C1 segment of cervical spinal cord (tissue), 14 donors: Measurements from ENCODE around the gene JAKMIP3.

Experiments used
- DNase-seq, 14 donors: peaks; one replicate each; lab custom pipeline; 2025; lab: John Stamatoyannopoulos, UW

The JAKMIP3 gene

GRCh38 chr10:132043861-132044695 is 21.7 kb upstream of the JAKMIP3 start:
- DNase-seq: no peak

DNA sequence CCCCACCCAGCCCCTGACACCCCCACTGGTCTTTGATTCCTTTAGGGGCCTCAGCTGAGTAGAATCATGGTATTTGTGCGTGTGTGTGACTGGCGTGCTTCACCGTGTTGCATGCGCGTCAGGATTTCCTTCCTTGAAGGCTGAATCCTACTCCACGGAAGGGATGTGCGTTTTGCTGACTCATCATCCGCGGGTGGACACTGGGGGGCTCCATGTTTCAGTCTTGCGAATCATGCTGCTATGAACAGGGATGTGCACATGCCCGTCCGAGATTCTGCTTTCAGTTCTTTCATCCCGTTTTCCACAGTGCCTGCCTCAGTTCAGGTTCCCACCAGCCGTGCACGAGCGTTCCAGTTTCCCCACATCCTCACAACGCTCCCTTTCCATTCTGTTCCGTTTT is 20.9 kb upstream of the JAKMIP3 start:
- peak in 1 of 14 donors; percentile 27 for DNase-seq

DNA sequence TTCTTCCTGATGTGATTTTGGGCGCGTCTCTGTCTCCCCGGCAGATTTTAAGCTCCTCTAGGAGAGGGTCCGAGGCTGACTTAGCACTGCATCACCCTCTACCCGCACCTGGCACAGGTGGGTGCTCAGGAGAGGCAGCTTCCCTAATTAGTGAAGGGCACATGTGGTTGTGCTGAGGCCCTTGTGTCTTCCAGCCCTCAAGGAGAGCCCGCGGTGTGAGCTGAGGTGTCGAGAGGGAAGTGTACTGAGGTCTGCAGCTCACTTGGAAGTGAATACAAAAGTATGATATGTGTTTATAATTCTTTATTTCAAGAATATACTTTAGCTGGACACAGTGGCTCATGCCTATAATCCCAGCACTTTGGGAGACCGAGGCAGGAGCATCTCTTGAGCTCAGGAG is 20.4 kb upstream of the JAKMIP3 start:
- DNase-seq: no peak

DNA sequence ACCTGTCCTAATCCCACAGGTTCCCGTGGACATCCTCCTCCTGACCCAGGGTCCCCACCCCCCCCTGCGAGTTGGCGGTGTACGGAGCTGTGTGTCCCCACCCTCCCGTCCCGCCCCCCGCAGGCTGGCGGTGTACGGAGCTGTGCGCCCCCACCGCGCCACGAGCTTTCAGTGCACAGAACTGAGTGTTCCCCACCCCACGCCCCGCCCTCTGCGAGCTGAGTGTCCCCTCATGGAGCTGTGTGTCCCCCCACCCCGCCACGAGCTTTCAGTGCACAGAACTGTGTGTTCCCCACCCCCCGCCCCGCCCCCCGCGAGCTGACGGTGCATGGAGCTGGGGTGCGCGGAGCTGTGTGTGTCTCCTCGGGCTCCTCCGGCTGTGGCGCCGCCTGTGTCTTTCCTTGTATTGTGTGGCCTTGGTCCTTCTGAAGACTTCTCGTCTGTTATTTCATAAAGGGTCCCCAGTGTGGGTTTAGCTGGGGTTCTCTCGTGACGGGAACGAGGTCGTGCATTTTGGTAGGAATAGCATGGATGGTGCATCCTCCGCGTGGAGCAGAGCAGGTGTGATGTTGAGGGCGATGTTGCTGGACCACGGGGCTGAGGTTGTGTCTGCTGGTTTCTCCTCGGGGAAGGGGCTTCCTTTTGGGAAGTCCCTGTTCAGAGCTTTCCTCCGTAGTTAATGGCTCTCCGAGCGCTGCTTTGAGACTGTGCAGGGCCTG is 18.0 kb upstream of the JAKMIP3 start:
- DNase-seq: no peak

DNA sequence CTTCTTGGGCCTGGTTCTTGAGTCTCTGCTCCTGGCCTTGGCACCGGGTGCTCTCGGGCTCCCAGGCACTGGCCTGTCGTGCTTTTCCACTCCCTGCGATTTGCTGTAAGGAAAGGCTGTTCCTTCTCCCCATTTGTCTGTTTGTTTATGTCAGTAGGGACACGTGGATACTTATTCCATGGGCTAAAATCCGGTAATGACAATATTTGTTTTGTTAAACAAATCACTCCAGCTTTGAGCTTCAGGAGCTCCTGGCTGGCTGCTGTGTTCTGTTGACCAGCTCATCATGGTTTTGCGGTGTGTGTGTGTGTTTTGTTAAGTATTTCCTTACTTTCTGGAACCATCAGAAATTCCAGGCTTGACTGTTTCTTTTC is 17.5 kb upstream of the JAKMIP3 start:
- no peak for DNase-seq

- DNase-seq: no peak
Measured at GRCh38 chr10:132050191-132050590, 15.6 kb upstream of the JAKMIP3 start.

- no peak for DNase-seq
Measured at GRCh38 chr10:132052124-132052523, 13.6 kb upstream of the JAKMIP3 start.

- no peak for DNase-seq
Measured at GRCh38 chr10:132054564-132054963, 11.2 kb upstream of the JAKMIP3 start.

DNA sequence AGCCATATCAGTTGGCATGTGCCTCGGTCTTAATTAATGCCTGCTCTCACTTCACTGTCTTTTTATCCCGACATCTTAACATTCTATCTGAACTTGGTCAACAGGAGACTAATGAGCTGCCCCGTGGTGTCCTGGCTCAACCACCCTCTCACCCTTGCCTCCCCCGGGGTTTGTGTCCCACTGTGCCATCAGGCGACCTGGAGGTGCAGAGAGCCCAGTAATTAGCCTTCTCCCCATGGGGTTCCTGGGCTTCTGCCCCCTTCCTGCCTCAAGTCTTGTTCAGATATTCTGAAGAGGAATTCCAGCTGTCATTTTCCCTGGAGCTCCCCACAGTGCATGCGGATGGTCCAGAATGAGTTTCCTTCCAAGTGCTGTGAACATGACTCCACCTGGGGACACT is 10.1 kb upstream of the JAKMIP3 start:
- no peak for DNase-seq

DNA sequence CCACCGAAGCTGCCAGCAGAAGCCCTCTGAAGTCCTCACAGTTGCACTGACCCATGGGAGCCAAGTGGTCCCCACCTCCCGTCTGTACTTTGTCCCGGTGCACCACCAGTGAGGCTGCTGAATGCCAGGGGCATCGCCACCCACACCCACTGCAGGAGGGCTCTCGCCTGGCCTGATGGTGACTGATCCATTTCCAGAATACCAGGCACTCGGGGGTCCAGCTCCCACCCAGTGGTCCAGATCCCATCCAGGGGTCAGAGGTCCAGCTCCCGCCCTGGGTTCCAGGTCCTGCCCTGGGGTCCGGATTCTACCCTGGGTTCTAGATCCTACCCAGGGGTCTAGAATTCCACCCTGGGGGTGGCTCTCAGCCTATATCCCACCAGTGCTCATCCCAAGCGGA is 9.1 kb upstream of the JAKMIP3 start:
- DNase-seq: no peak

GRCh38 chr10:132057191-132057681 is 8.5 kb upstream of the JAKMIP3 start:
- no peak for DNase-seq

DNA sequence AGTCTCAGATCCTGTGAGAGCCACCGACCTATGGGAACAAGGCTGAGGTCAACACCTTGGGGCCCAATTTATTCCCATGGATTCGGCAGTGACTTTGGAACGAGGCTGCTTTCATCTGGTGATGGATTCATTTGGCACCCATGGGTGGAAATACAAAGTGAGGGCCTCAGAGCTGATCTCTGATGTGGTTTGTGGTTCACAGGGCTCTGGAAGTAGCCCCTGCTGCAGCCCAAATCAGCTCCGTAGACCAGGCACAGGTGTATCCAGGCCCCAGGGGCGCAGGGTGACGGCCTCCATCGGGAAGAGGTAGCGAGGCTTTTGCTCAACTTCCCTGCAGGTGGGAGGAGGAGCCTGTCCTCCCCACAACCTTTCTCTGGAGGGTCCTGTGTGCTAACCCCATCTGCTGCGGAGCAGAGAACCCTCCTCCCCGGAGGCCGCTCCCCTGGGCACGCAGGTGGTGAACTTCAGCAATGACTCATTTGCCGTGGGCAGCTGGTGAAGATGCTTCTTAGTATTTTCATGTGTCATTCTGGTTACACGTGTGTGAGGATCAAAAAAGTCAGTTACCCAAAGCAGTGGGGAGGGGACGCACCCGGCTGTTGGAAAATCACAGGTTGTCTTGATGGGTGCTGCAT is 7.5 kb upstream of the JAKMIP3 start:
- DNase-seq: no peak

DNA sequence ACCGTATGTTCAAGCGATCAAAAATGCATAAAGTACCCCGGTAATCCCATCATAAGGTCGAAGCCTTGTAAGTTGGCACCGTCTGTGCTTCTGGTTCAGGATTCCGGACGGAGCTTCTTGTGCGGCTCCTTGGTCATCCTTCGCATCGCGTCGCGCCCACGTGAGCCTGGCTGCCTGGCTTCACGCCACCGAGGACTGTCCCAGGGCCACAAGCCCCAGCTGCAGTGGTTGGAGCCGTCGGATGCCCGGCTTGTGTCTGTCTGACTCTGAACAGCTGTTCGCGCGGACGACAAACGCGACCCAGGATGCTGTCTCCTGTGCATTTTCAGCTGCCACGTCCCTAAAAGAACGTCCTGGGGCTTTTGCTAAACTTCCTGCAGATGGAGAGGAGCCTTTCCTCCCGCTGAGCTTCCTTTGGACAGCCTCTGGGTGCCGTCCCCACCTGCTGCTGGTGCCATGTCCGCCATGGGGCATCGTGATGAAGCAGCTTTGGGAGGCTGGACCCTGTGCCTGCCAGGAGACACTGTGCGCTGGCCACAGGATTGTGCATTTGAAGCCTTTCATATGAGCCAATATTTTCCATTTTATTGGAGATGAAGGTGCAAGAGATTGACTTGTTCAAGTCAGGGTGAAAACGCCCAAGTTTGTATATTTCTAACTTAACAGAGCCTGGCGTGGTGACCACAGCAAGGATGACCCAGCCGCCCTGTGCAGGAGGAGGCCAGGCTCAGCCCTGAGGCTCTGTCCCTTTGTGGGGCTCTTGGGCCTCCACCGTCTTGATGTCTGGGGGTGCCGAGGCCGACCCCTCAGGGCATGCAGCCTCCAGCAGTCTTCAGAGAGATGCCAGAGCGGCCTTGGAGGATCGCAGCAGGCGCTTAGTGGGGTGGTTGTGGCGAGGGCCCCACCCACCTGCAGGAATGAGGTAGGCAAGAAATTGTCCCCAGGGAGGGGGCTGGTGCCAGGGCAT is 6.7 kb upstream of the JAKMIP3 start:
- no peak for DNase-seq

DNA sequence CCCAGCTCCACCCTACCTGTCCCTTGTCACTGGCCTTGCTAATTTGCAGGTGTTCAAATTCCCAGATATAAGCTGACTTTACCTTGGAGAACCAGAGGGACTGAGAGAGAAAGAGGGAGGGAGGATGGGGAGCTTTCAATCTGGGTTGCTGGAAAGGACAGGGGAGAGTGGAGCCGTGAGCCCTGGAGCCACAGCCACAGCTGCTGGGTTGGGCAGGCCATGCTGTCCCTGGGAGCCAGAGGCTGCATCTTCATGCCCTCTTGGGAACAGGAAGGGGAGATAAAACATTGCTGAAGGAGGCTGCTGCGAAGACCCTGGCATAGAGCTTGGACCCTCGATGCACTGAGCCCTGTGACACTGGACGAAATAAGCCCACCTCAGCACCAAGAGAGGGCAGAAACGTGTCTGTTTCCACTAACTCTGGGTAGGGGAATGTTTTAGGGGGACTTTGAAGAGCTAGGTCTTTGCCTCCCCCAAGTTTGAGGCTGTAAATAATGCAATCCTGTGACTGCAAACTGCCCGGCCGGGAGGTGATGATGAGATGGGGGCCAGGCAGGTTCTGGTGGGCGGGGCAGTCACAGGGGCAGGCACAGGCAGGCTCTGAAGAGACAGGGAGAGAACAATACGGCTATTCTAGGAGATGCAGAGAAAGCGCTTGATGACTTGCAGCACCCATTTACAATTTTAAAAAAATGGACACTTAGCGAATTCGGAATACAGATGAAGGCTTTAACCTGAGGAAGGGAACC is 5.8 kb upstream of the JAKMIP3 start:
- DNase-seq: peak in 8 of 14 donors; percentile 41 to 77 (median 54)

DNA sequence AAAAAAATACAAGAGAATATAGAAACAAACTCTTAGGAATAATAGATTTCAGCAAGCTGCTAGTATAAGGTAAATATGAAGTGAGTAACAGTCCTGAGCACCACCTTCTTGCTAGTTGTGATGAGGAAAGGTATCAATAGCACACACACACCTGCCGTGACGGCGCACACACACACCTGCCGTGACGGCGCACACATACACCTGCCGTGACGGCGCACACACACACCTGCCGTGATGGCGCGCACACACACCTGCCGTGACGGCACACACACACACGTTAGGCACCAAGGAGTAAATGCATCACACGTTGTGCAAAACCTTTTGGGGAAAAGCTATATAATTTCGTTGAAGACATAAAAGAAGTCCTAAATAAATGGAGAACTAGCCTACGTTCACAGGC is 4.7 kb upstream of the JAKMIP3 start:
- DNase-seq: no peak

DNA sequence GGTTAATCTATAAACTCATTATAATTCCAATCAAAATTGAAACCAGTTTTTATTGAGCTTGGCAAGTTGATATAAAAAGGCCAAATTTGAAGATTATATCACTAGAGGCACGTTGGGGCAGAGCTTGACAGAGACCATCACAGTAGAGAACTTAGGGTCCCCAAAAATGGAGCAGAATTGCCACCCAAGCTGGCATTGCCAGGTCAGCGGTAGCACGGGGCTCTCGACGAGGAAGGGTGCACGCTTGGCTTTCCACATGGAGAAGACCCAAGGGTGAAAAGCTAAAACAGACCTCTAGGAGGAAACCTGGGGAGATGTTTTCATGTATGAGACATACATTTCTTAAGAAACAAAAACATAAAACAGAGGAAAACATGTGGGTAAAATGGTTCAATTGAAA is 4.3 kb upstream of the JAKMIP3 start:
- DNase-seq: no peak

- DNase-seq: no peak
Measured at GRCh38 chr10:132062116-132062515, 3.6 kb upstream of the JAKMIP3 start.

- no peak for DNase-seq
Measured at GRCh38 chr10:132062641-132063390, 2.9 kb upstream of the JAKMIP3 start.

DNA sequence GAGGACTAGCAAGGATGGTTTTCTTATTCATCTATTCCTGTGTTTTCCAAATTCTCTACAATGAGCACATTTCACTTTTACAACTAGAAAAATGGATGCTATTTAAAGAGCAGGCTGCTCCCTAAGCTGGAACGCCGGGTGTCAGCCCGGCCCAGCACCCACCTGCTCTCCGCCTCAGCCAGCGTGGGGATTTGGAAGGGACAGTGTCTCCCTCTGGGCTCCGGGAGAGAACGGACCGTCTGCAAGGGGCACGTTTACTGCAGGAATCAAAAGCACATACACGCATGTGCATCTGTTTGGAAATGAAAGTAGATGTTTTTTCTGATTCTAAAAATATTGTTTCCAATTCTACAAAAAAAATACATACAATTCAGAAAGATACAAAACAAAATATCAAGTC is 2.3 kb upstream of the JAKMIP3 start:
- peak in 1 of 14 donors; percentile 31 for DNase-seq
